ENCODE data around the gene HMGXB4. TPM values are rescaled to one million over a fixed set of nuclear protein-coding genes. Genes with fewer than 3 reads are reported as not detected.

Gene HMGXB4
- total and polyA plus RNA-seq, 2 of the 4 experiments (the other 2 are of a cell fraction), result 11.8 to 18.5 TPM

DNA sequence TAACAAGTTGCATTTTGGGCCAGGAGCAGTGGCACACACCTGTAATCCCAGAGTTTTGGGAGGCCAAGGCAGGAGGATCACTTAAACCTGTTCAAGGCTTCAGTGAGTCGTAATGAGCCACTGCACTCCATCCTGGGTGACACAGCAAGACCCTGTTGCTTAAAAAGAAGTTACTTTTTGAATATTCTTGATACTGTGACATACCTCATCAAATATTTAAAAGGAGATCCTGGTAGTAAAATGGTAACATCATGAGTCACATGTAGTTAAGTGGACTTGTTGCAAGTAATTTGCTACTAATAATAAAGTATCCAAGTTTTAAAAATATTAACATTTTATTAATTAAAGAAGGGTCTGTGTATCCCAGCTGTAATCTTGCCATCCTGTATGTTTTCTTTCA lies 18.3 kb downstream of the HMGXB4 start:
- Histone ChIP-seq H2AK5ac (ENCODE audit: low read depth, low read length) (no peak overlapping the region), H3K56ac (ENCODE audit: extremely low read depth, insufficient read depth, low read length) (no peak overlapping the region), H4K91ac (ENCODE audit: insufficient read depth, low read depth, low read length) (no peak overlapping the region), H3K27me3 (ENCODE audit: control insufficient read depth, insufficient read depth, low read length) (no peaks in the 10 kb centered on the region), H2AK9ac (replicated peaks; ENCODE audit: low read depth, low read length, poor library complexity) (no peak overlapping the region), H3K36me3 (ENCODE audit: control insufficient read depth, insufficient read depth, low read length) (peaks cover 23% of the 10 kb centered on the region), H3K4me2 (ENCODE audit: low read depth, low read length) (no peak overlapping the region), H2AFZ (replicated peaks; ENCODE audit: low read length, poor library complexity) (no peak overlapping the region), H3K9ac (ENCODE audit: low read depth, low read length) (no peak overlapping the region), H4K20me1 (ENCODE audit: insufficient read depth, low read length) (no peaks in the 10 kb centered on the region; the same call in 1 of the 2 replicates), H2BK20ac (ENCODE audit: low read depth, low read length) (no peak overlapping the region), H4K5ac (ENCODE audit: low read depth, low read length) (no peak overlapping the region), H4K8ac (ENCODE audit: low read depth in 2 of 2, low read length in 2 of 2) (no peak overlapping the region), H3K18ac (ENCODE audit: low read depth, low read length) (no peak overlapping the region), H3K4me3 (ENCODE audit: insufficient read depth, low read depth, low read length) (no peak overlapping the region), H3K14ac (replicated peaks; ENCODE audit: low read depth, low read length) (no peak overlapping the region), H3K79me1 (ENCODE audit: low read depth in 1 of 2, low read length in 2 of 2) (peaks cover 40 to 67% of the 10 kb centered on the region in 2 experiments), H2BK15ac (ENCODE audit: low read depth, low read length) (no peak overlapping the region), H2BK5ac (ENCODE audit: low read depth, low read length, poor library complexity, severe bottlenecking) (no peak overlapping the region), H3K9me3 (ENCODE audit: control insufficient read depth, insufficient read depth, low read length) (no peaks in the 10 kb centered on the region), H3K23ac (ENCODE audit: low read depth, low read length) (no peak overlapping the region), H3K4me1 (ENCODE audit: control insufficient read depth, insufficient read depth, low read length) (no peaks in the 10 kb centered on the region), H3K27ac (ENCODE audit: insufficient read depth, low read length) (no peak overlapping the region), H3K9me1 (ENCODE audit: insufficient read depth, low read length) (peaks cover 4% of the 10 kb centered on the region; the same call in 1 of the 2 replicates), H3K4ac (ENCODE audit: low read depth, low read length) (no peak overlapping the region), H2BK120ac (ENCODE audit: low read depth, low read length) (no peak overlapping the region)
- TF ChIP-seq NFE2L2 (IDR thresholded peaks at IDR 0.05; ENCODE audit: low read depth, low read length) (peak; percentile 25; the same call in 1 of the 2 replicates), SMC3 (IDR thresholded peaks at IDR 0.05; ENCODE audit: low read depth, low read length) (no peak)
- in situ Hi-C loops (cut with MboI; ENCODE audit: low sequenced_read_pairs), result no loop called here
- no CpG with 5 or more reads among the region's 1 CpG for WGBS, 2 experiments (ENCODE audit: extremely low coverage in 2 of 2, insufficient read length in 1 of 2)
- ChIA-PET CTCF (no interaction called here), POLR2A (ENCODE audit: unreplicated experiment) (no interaction called here)
- intact Hi-C loops (cut with micrococcal nuclease), result no loop called here
- BruUV-seq (replicated peaks), result no TSS peak
- dilution Hi-C loops (cut with HindIII; ENCODE audit: low sequenced_read_pairs, unreplicated experiment), result no loop called here
- peak; percentile 66 for DNase-seq
- peak; percentile 59 for ATAC-seq (ENCODE audit: low read depth)

Measured in IMR-90 (cell line).